ENCODE results near the gene CEMP1.
"Not testable (repeated sequence)": the region's sequence is repeated elsewhere in the genome, so short reads cannot be mapped to it uniquely, and the experiment has no call there.

GRCh38 chr16:2539192-2539844 is 8.1 kb upstream of the CEMP1 start:
- not testable (repeated sequence) for TF ChIP-seq CTCF (IDR thresholded peaks at IDR 0.05); REST (IDR thresholded peaks at IDR 0.05; ENCODE audit: insufficient read depth in 1 of 2, low read depth in 2 of 2, low read length in 1 of 2); POLR2AphosphoS5 (IDR thresholded peaks at IDR 0.05; ENCODE audit: low read depth, low read length); TCF7L2 (IDR thresholded peaks at IDR 0.05; ENCODE audit: low read depth, low read length); SIN3A (IDR thresholded peaks at IDR 0.05; ENCODE audit: borderline replicate concordance, insufficient read depth, low read depth, low read length)

Measured in Panc1 (cell line).